ENCODE measurements around the gene DUSP19.

- no peak for TF ChIP-seq POLR2AphosphoS5 (IDR thresholded peaks at IDR 0.05; ENCODE audit: low read depth, low read length)
- TF ChIP-seq REST (IDR thresholded peaks at IDR 0.05; ENCODE audit: insufficient read depth in 1 of 2, low read depth in 2 of 2, low read length in 2 of 2) = no peak
- TF ChIP-seq FOXP2 (optimal IDR thresholded peaks at IDR 0.05; ENCODE audit: borderline replicate concordance, extremely low read depth, extremely low read length, insufficient read depth) = no peak
- no peak for TF ChIP-seq SIN3A (IDR thresholded peaks at IDR 0.05; ENCODE audit: borderline replicate concordance, insufficient read depth, low read length)
- TF ChIP-seq TAF1 (IDR thresholded peaks at IDR 0.05; ENCODE audit: borderline replicate concordance, insufficient read depth, low read length) = no peak
Measured at GRCh38 chr2:183037553-183038340, 40.8 kb upstream of the DUSP19 start.
